ENCODE measurements around the gene RBBP8NL. TPM values are rescaled to one million over a fixed set of nuclear protein-coding genes. Genes with fewer than 3 reads are reported as not detected.

The RBBP8NL gene
- total and polyA plus RNA-seq, 9 of the 15 experiments (the other 6 are each of a cell fraction or from before 2014, with no cell fraction given), result not detected

DNA sequence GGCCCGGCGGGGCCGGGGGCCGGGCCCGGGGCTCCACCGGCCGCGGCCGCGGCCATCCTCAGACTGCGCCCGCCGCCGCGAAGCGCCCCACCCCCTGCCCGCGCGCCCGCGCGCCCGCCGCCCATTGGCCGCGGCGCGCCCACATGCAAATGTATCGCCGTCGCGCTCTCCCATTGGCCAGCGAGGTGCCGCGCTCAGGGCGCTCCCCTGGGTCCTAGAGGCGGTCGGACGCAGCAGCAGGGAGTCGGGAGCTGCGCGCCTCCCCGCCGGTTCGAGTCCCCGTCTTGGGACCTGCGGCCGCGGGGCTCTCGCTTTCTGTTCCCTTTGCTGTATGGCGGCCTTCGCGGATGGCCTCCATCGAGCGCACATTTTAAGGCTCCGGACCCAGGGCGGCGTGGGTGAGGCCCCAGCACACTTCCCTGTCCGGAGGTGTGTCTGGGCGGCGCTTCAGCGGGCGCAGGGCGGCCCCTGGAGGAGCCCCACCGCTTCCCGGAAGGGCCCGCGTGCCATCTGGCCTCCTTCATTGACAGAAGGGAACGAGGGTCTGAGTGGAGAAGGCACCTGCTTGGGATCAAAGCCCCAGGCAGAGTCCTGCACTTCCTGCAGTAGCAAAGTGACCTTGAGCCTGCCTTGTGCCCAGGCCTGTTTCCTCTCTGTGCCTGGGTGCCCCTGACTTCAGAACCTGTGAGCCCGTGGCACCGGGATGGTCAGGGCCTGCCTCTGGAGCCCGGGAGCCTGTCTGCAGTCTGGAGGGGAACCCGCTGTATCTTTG is 19.9 kb downstream of the RBBP8NL start, which contains the start of gene CABLES2 (continued):
- TF ChIP-seq BRD9 (IDR thresholded peaks at IDR 0.05; ENCODE audit: low read depth, partially characterized antibody) (no peak), NCOA6 (IDR thresholded peaks at IDR 0.05) (no peak), MTF1 (CRISPR knock-in tag; IDR thresholded peaks at IDR 0.05; ENCODE audit: borderline replicate concordance) (no peak), FOSL1 (tag; conservative IDR thresholded peaks at IDR 0.05) (0 out of 2 replicates have a peak, but pooled peaks have one; percentile 16), ZNF76 (CRISPR knock-in tag; IDR thresholded peaks at IDR 0.05; ENCODE audit: borderline replicate concordance) (no peak), GTF2A2 (tag; IDR thresholded peaks at IDR 0.05) (no peak), ARNT (IDR thresholded peaks at IDR 0.05) (no peak), SMAD1 (IDR thresholded peaks at IDR 0.05; ENCODE audit: low read depth, low read length, partially characterized antibody) (no peak), PHB2 (IDR thresholded peaks at IDR 0.05; ENCODE audit: low read depth) (no peak), MEF2A (IDR thresholded peaks at IDR 0.05; ENCODE audit: control insufficient read depth, low read depth, low read length) (no peak), ZNF134 (CRISPR knock-in tag; conservative IDR thresholded peaks at IDR 0.05) (no peak), TCF7 (IDR thresholded peaks at IDR 0.05; ENCODE audit: borderline replicate concordance) (no peak), ZNF384 (IDR thresholded peaks at IDR 0.05; ENCODE audit: low read depth, low read length) (no peak), HDAC1 (IDR thresholded peaks at IDR 0.05) (peak in 1 of 2 experiments; percentile 86; a peak in 2 of 4 replicates), HLTF (IDR thresholded peaks at IDR 0.05) (peak; percentile 55; the same call in 1 of the 2 replicates)
- TF ChIP-seq, protein P1, sequence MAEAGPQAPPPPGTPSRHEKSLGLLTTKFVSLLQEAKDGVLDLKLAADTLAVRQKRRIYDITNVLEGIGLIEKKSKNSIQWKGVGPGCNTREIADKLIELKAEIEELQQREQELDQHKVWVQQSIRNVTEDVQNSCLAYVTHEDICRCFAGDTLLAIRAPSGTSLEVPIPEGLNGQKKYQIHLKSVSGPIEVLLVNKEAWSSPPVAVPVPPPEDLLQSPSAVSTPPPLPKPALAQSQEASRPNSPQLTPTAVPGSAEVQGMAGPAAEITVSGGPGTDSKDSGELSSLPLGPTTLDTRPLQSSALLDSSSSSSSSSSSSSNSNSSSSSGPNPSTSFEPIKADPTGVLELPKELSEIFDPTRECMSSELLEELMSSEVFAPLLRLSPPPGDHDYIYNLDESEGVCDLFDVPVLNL (CRISPR knock-in tag; IDR thresholded peaks at IDR 0.05; ENCODE audit: low read depth), result 0 out of 2 replicates have a peak, but pooled peaks have one; percentile 53
- TF ChIP-seq, protein P2, sequence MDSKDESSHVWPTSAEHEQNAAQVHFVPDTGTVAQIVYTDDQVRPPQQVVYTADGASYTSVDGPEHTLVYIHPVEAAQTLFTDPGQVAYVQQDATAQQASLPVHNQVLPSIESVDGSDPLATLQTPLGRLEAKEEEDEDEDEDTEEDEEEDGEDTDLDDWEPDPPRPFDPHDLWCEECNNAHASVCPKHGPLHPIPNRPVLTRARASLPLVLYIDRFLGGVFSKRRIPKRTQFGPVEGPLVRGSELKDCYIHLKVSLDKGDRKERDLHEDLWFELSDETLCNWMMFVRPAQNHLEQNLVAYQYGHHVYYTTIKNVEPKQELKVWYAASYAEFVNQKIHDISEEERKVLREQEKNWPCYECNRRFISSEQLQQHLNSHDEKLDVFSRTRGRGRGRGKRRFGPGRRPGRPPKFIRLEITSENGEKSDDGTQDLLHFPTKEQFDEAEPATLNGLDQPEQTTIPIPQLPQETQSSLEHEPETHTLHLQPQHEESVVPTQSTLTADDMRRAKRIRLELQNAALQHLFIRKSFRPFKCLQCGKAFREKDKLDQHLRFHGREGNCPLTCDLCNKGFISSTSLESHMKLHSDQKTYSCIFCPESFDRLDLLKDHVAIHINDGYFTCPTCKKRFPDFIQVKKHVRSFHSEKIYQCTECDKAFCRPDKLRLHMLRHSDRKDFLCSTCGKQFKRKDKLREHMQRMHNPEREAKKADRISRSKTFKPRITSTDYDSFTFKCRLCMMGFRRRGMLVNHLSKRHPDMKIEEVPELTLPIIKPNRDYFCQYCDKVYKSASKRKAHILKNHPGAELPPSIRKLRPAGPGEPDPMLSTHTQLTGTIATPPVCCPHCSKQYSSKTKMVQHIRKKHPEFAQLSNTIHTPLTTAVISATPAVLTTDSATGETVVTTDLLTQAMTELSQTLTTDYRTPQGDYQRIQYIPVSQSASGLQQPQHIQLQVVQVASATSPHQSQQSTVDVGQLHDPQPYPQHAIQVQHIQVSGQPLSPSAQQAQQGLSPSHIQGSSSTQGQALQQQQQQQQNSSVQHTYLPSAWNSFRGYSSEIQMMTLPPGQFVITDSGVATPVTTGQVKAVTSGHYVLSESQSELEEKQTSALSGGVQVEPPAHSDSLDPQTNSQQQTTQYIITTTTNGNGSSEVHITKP (IDR thresholded peaks at IDR 0.05; ENCODE audit: partially characterized antibody), result peak; percentile 37
- TF ChIP-seq, protein P3, sequence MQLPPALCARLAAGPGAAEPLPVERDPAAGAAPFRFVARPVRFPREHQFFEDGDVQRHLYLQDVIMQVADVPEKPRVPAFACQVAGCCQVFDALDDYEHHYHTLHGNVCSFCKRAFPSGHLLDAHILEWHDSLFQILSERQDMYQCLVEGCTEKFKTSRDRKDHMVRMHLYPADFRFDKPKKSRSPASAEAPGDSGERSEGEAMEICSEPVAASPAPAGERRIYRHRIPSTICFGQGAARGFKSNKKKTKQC (CRISPR knock-in tag; IDR thresholded peaks at IDR 0.05), result 0 out of 2 replicates have a peak, but pooled peaks have one; percentile 68
- TF ChIP-seq, protein P4, sequence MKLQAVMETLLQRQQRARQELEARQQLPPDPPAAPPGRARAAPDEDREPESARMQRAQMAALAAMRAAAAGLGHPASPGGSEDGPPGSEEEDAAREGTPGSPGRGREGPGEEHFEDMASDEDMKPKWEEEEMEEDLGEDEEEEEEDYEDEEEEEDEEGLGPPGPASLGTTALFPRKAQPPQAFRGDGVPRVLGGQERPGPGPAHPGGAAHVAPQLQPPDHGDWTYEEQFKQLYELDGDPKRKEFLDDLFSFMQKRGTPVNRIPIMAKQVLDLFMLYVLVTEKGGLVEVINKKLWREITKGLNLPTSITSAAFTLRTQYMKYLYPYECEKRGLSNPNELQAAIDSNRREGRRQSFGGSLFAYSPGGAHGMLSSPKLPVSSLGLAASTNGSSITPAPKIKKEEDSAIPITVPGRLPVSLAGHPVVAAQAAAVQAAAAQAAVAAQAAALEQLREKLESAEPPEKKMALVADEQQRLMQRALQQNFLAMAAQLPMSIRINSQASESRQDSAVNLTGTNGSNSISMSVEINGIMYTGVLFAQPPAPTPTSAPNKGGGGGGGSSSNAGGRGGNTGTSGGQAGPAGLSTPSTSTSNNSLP (IDR thresholded peaks at IDR 0.05; ENCODE audit: borderline replicate concordance, low read depth, low read length), result no peak
- TF ChIP-seq, protein P5, sequence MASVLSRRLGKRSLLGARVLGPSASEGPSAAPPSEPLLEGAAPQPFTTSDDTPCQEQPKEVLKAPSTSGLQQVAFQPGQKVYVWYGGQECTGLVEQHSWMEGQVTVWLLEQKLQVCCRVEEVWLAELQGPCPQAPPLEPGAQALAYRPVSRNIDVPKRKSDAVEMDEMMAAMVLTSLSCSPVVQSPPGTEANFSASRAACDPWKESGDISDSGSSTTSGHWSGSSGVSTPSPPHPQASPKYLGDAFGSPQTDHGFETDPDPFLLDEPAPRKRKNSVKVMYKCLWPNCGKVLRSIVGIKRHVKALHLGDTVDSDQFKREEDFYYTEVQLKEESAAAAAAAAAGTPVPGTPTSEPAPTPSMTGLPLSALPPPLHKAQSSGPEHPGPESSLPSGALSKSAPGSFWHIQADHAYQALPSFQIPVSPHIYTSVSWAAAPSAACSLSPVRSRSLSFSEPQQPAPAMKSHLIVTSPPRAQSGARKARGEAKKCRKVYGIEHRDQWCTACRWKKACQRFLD (CRISPR knock-in tag; IDR thresholded peaks at IDR 0.05), result peak; percentile 55

Measured in K562 (cell line).